Mucosa of descending colon (tissue), 3 donors: ENCODE measurements around the gene MAD2L2. TPM values are rescaled to one million over a fixed set of nuclear protein-coding genes. Genes with fewer than 3 reads are reported as not detected.
A peak's percentile ranks its signal among the peaks of the same experiment; 100 is the strongest.

ENCODE experiments used
- ATAC-seq: fragments of 200-7000 bp; cut with Tn5 transposase; one replicate; pipeline ENCODE4 v1.9.1; 2020; ENCODE audit warnings: mild to moderate bottlenecking, moderate library complexity
- DNase-seq, 3 donors: peaks; one replicate each; pipeline ENCODE4 v3.0.0-alpha.2; 2020
- H3K36me3 ChIP-seq: fragments of 200-600 bp; one replicate; pipeline ENCODE4 v1.8.0; 2021; ENCODE audit warnings: low read depth, mild to moderate bottlenecking
- H3K4me1 ChIP-seq: fragments of 200-600 bp; one replicate; pipeline ENCODE4 v1.8.0; 2021; ENCODE audit warnings: low read depth, mild to moderate bottlenecking
- H3K4me3 ChIP-seq: fragments of 200-600 bp; one replicate; pipeline ENCODE4 v1.8.0; 2021; ENCODE audit warnings: mild to moderate bottlenecking
- H3K9me3 ChIP-seq: fragments of 200-600 bp; one replicate; pipeline ENCODE4 v1.8.0; 2021; ENCODE audit warnings: mild to moderate bottlenecking
- intact Hi-C, 2 donors: fragments of 100-400 bp; cut with DNase I in 1 of 2; cut with micrococcal nuclease in 1 of 2; formaldehyde crosslinking; loops; one replicate each; pipeline versions ENCODE4 v1.11.0 to v1.11.1; 2022; cut with DNase I, micrococcal nuclease
- total RNA-seq, 3 donors: library from RNA; stranded (reverse); fragmentation: NEBNext Ultra II Directional in 2 of 3; extraction: Animal tissue kit (Norgen Biotek cat#: 25700) in 2 of 3; gene quantifications; one replicate each; pipeline versions ENCODE4 v1.2.1 to v1.2.4, GENCODE V29; 2021 to 2023
- TF ChIP-seq, protein P1 (sequence below): fragments of 200-600 bp; IDR thresholded peaks from one replicate; pipeline ENCODE4 v1.8.0; 2022; ENCODE audit warnings: antibody characterized with exemption, mild to moderate bottlenecking
- donor health status: DM: no; HTN: no; CAD: no; lungs with moderate emphysema.
- donor health status: DM: no; HTN: no; CAD: no.
- donor health status: DM: no; HTN: yes; CAD: no.

MAD2L2 gene
- total RNA-seq, 3 donors from 2014 or later = 5.1 to 21.2 (median 16.3) TPM

DNA sequence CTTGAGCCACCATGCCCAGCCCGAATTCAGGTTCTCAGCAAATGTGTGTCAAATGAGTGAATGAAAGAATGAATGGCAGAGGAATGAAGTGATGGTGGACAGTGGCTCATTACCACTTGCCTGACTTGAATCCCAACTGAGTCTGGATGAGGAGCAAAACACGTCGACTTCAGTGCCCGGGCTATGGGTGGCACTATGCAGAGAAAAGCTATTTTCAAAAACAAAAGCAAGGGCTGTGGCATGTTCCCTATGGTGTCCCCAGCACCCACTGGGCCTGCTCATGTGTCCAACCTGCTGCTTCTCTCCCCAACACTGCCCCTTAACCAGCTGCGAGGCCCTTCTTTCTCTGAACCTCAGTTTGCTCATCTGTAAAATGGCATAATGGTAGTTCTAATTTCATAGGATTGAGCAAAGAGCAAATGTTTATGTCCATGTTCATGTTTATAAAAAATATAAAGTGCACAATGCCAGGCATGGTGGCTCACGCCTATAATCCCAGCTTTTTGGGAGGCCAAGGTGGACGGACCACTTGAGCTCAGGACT lies 4.3 kb upstream of the MAD2L2 start:
- ATAC-seq (no peak), DNase-seq (no peak)
- peaks cover 3% of the 10 kb centered on the region for H3K4me1 ChIP-seq
- no peaks in the 10 kb centered on the region for H3K9me3 ChIP-seq
- TF ChIP-seq, protein P1, sequence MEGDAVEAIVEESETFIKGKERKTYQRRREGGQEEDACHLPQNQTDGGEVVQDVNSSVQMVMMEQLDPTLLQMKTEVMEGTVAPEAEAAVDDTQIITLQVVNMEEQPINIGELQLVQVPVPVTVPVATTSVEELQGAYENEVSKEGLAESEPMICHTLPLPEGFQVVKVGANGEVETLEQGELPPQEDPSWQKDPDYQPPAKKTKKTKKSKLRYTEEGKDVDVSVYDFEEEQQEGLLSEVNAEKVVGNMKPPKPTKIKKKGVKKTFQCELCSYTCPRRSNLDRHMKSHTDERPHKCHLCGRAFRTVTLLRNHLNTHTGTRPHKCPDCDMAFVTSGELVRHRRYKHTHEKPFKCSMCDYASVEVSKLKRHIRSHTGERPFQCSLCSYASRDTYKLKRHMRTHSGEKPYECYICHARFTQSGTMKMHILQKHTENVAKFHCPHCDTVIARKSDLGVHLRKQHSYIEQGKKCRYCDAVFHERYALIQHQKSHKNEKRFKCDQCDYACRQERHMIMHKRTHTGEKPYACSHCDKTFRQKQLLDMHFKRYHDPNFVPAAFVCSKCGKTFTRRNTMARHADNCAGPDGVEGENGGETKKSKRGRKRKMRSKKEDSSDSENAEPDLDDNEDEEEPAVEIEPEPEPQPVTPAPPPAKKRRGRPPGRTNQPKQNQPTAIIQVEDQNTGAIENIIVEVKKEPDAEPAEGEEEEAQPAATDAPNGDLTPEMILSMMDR = no peak
- no peaks in the 10 kb centered on the region for H3K36me3 ChIP-seq
- H3K4me3 ChIP-seq = no peak overlapping the region
- intact Hi-C loops = no loop called here

DNA sequence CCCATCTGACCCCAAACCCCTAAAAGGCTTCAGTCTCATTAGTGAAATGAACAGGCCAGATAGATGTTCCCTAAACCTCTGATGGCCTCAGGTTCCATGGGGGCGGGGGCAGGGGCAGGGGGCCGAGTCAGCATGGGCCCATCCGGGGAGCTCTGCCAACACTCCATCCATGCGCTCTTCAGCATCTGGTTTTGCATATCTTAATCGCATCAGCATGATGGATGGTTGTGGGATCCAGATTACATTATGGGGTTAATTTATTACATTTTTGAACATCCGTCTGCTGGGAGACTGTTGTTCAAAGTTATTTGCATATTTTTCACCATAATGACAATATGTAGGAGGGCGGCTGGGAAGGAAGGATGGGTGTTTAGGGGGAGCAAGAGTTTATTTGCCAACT lies 3.1 kb upstream of the MAD2L2 start:
- Histone ChIP-seq H3K4me3 (no peak overlapping the region), H3K4me1 (peaks cover 4% of the 10 kb centered on the region), H3K9me3 (no peaks in the 10 kb centered on the region), H3K36me3 (no peaks in the 10 kb centered on the region)
- no peak for DNase-seq
- TF ChIP-seq, protein P1 = no peak
- no peak for ATAC-seq
- intact Hi-C loops = no loop called here

DNA sequence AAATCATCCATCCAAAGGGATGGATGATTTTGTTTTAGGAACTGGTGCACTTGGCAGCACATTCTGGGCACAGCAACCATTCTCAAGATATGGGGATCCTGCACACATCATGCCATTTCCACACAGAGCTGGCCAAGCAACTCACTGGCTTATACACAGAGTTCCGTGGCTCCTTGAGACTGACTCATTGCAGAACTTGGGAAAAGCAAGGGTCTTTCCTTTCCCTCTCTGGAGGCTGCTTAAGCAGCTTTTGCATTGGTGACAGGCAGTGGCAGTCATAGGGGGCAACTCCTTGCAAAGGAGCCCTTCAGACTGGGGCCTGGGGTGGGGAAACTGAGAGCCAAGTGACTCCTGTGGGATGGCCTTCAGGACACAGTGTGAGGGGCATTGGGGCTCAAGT lies 1.9 kb upstream of the MAD2L2 start:
- Histone ChIP-seq H3K9me3 (no peaks in the 10 kb centered on the region), H3K4me3 (no peak overlapping the region), H3K36me3 (no peaks in the 10 kb centered on the region), H3K4me1 (peaks cover 4% of the 10 kb centered on the region)
- DNase-seq (no peak), ATAC-seq (no peak)
- TF ChIP-seq, protein P1 = no peak
- intact Hi-C loops = no loop called here

DNA sequence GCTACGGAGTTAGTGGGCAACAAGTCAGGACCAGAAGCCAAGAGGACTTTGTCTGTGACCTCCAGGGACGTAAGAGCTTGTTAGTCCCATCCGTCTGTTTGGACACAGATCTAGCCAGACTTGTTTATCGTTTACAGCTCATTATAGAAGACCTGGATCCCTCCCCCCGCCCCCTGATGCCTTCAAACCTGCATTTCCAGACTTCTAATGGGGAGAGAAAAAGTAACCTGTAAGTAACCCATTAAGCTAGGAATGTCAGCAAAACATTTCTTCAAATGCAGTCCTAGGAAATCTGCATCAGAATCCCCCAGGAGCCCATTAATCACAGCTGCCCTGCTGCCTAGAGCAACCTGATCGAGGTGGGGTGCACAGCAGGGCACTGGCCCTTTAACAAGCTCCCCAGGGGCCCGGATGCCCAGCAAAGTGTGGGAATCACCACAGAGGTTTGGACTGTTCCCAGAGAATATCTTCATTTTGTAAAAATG lies 1.4 kb upstream of the MAD2L2 start:
- intact Hi-C loops = no loop called here
- no peak for DNase-seq
- H3K9me3 ChIP-seq = no peaks in the 10 kb centered on the region
- peaks cover 4% of the 10 kb centered on the region for H3K4me1 ChIP-seq
- no peak overlapping the region for H3K4me3 ChIP-seq
- TF ChIP-seq, protein P1 = no peak
- no peak for ATAC-seq
- no peaks in the 10 kb centered on the region for H3K36me3 ChIP-seq

DNA sequence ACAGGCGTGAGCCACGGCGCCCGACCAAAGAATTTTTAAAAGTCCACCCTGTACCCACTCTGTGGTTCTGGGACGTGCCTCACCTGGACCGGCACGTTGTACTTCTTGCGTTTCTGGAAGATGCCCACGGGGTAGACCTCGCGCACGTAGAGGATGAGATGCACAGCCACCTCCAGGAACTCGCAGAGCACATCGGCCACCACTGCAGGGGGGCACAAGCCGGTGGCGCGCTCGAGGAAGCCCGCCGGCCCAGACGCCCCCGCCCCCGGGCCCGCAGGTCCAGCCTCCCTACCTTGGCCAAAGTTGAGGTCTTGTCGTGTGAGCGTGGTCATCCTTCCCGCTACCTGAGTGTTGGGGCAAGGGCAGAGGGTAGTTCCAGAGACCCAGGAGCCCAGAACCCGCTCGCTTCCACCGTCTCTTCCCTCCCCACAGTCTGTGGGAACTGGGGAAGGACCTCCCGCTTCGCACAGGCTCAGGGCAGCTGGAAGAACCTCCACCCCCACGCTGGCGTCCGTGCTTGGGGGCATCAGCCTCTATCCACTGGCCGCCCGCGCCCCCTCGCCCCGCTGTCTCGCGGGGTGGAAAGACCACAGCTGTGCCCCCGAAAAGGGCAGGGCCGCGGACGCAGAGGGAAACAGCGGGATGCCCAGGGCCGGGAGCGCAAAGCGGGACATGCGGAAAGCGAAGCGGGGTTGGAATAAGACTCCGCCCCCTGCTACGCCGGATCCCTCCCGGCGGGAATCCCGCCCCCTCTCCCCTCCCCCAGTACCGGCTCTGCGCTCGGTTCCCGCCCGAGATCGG lies 478 bp downstream of the MAD2L2 start:
- Histone ChIP-seq H3K4me1 (peaks cover 4% of the 10 kb centered on the region), H3K36me3 (no peaks in the 10 kb centered on the region), H3K9me3 (no peaks in the 10 kb centered on the region), H3K4me3 (peak overlapping the region; percentile 57)
- intact Hi-C loops = no loop called here
- ATAC-seq (peak; percentile 36), DNase-seq (no peak)
- TF ChIP-seq, protein P1 = no peak
